ENCODE measurements around the gene PGD.

- no peak for TF ChIP-seq POLR2A (IDR thresholded peaks at IDR 0.05)
- no peak for TF ChIP-seq EP300 (IDR thresholded peaks at IDR 0.05)
Observed at GRCh38 chr1:10451287-10451686, 52.4 kb downstream of the PGD start.

All from suprapubic skin (tissue), 2 donors.